H1 (cell line): ENCODE results near the gene ARMC9. TPM values are rescaled to one million over a fixed set of nuclear protein-coding genes. Genes with fewer than 3 reads are reported as not detected.

Experiments
- CTCF ChIA-PET: fragments of 300-600 bp; sonication (Branson Sonifier 250); formaldehyde crosslinking; loops from one replicate; lab custom pipeline; 2021; ENCODE audit not compliant: partially characterized antibody; lab: Charles Lee
- POLR2A ChIA-PET: fragments of 300-600 bp; sonication (Branson Sonifier 250); formaldehyde crosslinking; loops from one replicate; lab custom pipeline; 2021; ENCODE audit warnings: inconsistent platforms; ENCODE audit not compliant: partially characterized antibody; lab: Charles Lee
- DNase-seq, 2 experiments: peaks; one replicate each; pipeline versions ENCODE4 v3.0.0 to v3.0.0-alpha.2; 2010 to 2022; ENCODE audit warnings: low spot score in 2 of 2, low read depth in 1 of 2, mixed read lengths in 1 of 2
- FAIRE-seq: peaks from 2 replicates; lab custom pipeline; 2011; peaks lifted over from hg19 to GRCh38; lab: Jason Lieb, UNC
- H2AFZ ChIP-seq: 2 replicates; pipeline ENCODE4 v1.8.1; 2012; ENCODE audit warnings: low read length, inconsistent platforms
- H2AK5ac ChIP-seq: 2 replicates; pipeline ENCODE4 v1.6.1; 2013; ENCODE audit warnings: low read depth, low read length
- H2BK120ac ChIP-seq: replicated peaks from 2 replicates; pipeline ENCODE3; 2013; ENCODE audit warnings: low read depth, low read length, inconsistent platforms
- H2BK12ac ChIP-seq: 2 replicates; pipeline ENCODE4 v1.6.1; 2013; ENCODE audit warnings: low read depth, low read length
- H2BK15ac ChIP-seq: 2 replicates; pipeline ENCODE4 v1.6.1; 2013; ENCODE audit warnings: low read length
- H2BK20ac ChIP-seq: 2 replicates; pipeline ENCODE4 v1.6.1; 2013; ENCODE audit warnings: low read length
- H2BK5ac ChIP-seq: 2 replicates; pipeline ENCODE4 v1.6.1; 2013; ENCODE audit warnings: low read depth, low read length
- H3K14ac ChIP-seq: 2 replicates; pipeline ENCODE4 v1.6.1; 2013; ENCODE audit warnings: inconsistent platforms; ENCODE audit not compliant: insufficient read length
- H3K18ac ChIP-seq: 2 replicates; pipeline ENCODE4 v1.6.1; 2013; ENCODE audit warnings: low read length; ENCODE audit errors: extremely low read depth
- H3K23ac ChIP-seq: 2 replicates; pipeline ENCODE4 v1.6.1; 2013; ENCODE audit warnings: inconsistent platforms; ENCODE audit not compliant: insufficient read length
- H3K23me2 ChIP-seq: 2 replicates; pipeline ENCODE4 v1.6.1; 2013; ENCODE audit warnings: low read depth, low read length
- H3K27ac ChIP-seq: 2 replicates; pipeline ENCODE4 v1.6.1; 2011; ENCODE audit warnings: low read depth, low read length, inconsistent platforms
- H3K27me3 ChIP-seq, 4 experiments: replicated peaks in 1 of 4; 1 replicate in 1 of 4; 2 replicates in 3 of 4; pipeline versions ENCODE4 v1.6.1 to v1.8.1; 2011 to 2013; ENCODE audit warnings: low read length in 3 of 4, mild to moderate bottlenecking in 3 of 4, inconsistent platforms in 2 of 4, mixed read lengths in 2 of 4, moderate library complexity in 1 of 4; ENCODE audit not compliant: control insufficient read depth in 3 of 4, insufficient read depth in 3 of 4; ENCODE audit errors: extremely low read depth in 1 of 4
- H3K36me3 ChIP-seq, 4 experiments: 2 replicates each; pipeline versions ENCODE4 v1.6.1 to v1.8.1; 2011 to 2013; ENCODE audit warnings: mild to moderate bottlenecking in 4 of 4, low read length in 3 of 4, moderate library complexity in 2 of 4, control low read depth in 1 of 4, inconsistent platforms in 1 of 4; ENCODE audit not compliant: insufficient read depth in 4 of 4, control insufficient read depth in 2 of 4
- H3K4ac ChIP-seq: replicated peaks from 2 replicates; pipeline ENCODE3; 2013; ENCODE audit warnings: low read length, low read depth, mixed read lengths, inconsistent platforms; ENCODE audit not compliant: insufficient read length
- H3K4me1 ChIP-seq, 4 experiments: replicated peaks in 1 of 4; 1 replicate in 1 of 4; 2 replicates in 3 of 4; pipeline versions ENCODE4 v1.6.1 to v1.8.1; 2011 to 2013; ENCODE audit warnings: low read length in 3 of 4, inconsistent platforms in 2 of 4, mixed read lengths in 1 of 4; ENCODE audit not compliant: insufficient read depth in 4 of 4, control insufficient read depth in 3 of 4
- H3K4me2 ChIP-seq, 2 experiments: 2 replicates each; pipeline versions ENCODE4 v1.6.1 to v1.8.1; 2011 to 2013; ENCODE audit warnings: low read depth in 2 of 2, low read length in 2 of 2, control low read depth in 1 of 2, inconsistent platforms in 1 of 2, mild to moderate bottlenecking in 1 of 2; ENCODE audit not compliant: insufficient read depth in 1 of 2
- H3K4me3 ChIP-seq, 4 experiments: fragments of 200-600, 300-600 bp in 1 of 4; sonication (generic), shearing (Covaris generic), sonication (Bioruptor Twin) in 1 of 4; 2 replicates each; pipeline versions ENCODE4 v1.5.1 to v1.8.1; 2011 to 2016; ENCODE audit warnings: low read length in 4 of 4, low read depth in 3 of 4, control low read depth in 2 of 4, inconsistent platforms in 2 of 4, mild to moderate bottlenecking in 2 of 4, mixed read lengths in 1 of 4, moderate library complexity in 1 of 4; ENCODE audit not compliant: insufficient read depth in 2 of 4; ENCODE audit errors: extremely low read depth in 1 of 4
- H3K56ac ChIP-seq: replicated peaks from 2 replicates; pipeline ENCODE3; 2013; ENCODE audit warnings: low read depth, mild to moderate bottlenecking, mixed read lengths, low read length, inconsistent platforms; ENCODE audit not compliant: insufficient read length
- H3K79me1 ChIP-seq: 2 replicates; pipeline ENCODE4 v1.6.1; 2013; ENCODE audit warnings: low read depth, low read length, control low read depth
- H3K79me2 ChIP-seq, 2 experiments: 2 replicates each; pipeline versions ENCODE4 v1.6.1 to v1.8.1; 2012 to 2013; ENCODE audit warnings: low read length in 2 of 2, mild to moderate bottlenecking in 2 of 2, inconsistent platforms in 1 of 2; ENCODE audit not compliant: insufficient read depth in 2 of 2, control insufficient read depth in 1 of 2
- H3K9ac ChIP-seq, 4 experiments: replicated peaks in 1 of 4; 1 replicate in 1 of 4; 2 replicates in 3 of 4; pipeline versions ENCODE4 v1.6.1 to v1.8.1; 2011 to 2013; ENCODE audit warnings: low read depth in 3 of 4, low read length in 3 of 4, control low read depth in 2 of 4, mild to moderate bottlenecking in 2 of 4, moderate library complexity in 2 of 4, inconsistent platforms in 1 of 4; ENCODE audit errors: extremely low read depth in 1 of 4
- H3K9me3 ChIP-seq, 2 experiments: 2 replicates each; pipeline versions ENCODE4 v1.6.1 to v1.8.1; 2012 to 2013; ENCODE audit warnings: mild to moderate bottlenecking in 2 of 2, moderate library complexity in 2 of 2, control low read depth in 1 of 2, inconsistent platforms in 1 of 2, low read depth in 1 of 2, low read length in 1 of 2, mixed read lengths in 1 of 2; ENCODE audit not compliant: insufficient read depth in 2 of 2
- H4K20me1 ChIP-seq, 2 experiments: replicated peaks in 1 of 2; 2 replicates each; pipeline versions ENCODE3 to v1.8.1; 2011 to 2013; ENCODE audit warnings: inconsistent platforms in 2 of 2, low read length in 2 of 2, mild to moderate bottlenecking in 1 of 2; ENCODE audit not compliant: insufficient read depth in 2 of 2, control insufficient read depth in 1 of 2
- H4K5ac ChIP-seq: 2 replicates; pipeline ENCODE4 v1.6.1; 2013; ENCODE audit warnings: low read length, low read depth, mixed read lengths, inconsistent platforms; ENCODE audit not compliant: insufficient read length
- H4K8ac ChIP-seq: 2 replicates; pipeline ENCODE4 v1.8.0; 2013; ENCODE audit warnings: mild to moderate bottlenecking, moderate library complexity, low read length, inconsistent platforms; ENCODE audit not compliant: insufficient read depth; ENCODE audit errors: extremely low read depth
- H4K91ac ChIP-seq: replicated peaks from 2 replicates; pipeline ENCODE3; 2013; ENCODE audit warnings: low read length, mixed read lengths, inconsistent platforms; ENCODE audit not compliant: insufficient read length
- BCL11A ChIP-seq, 2 experiments: IDR thresholded peaks; one replicate each; pipeline ENCODE4 v1.6.1; 2011; ENCODE audit warnings: low read depth in 2 of 2, low read length in 2 of 2, mild to moderate bottlenecking in 2 of 2
- FOSL1 ChIP-seq: IDR thresholded peaks from 2 replicates; pipeline ENCODE4 v1.6.1; 2011; ENCODE audit warnings: mild to moderate bottlenecking, low read depth, low read length, moderate library complexity; ENCODE audit not compliant: insufficient read depth
- MAFK ChIP-seq: IDR thresholded peaks from 2 replicates; pipeline ENCODE4 v1.6.1; 2012; ENCODE audit warnings: low read depth, mild to moderate bottlenecking, improper control_type of control experiment, low read length
- WGBS, 2 experiments: shearing (Covaris generic) in 1 of 2; methylation state at CpG; one replicate each; pipeline versions ENCODE4 v1.1.6 to v1.1.7; 2013 to 2015; ENCODE audit warnings: low lambda C conversion rate in 2 of 2, mixed read lengths in 2 of 2, inconsistent platforms in 1 of 2, low coverage in 1 of 2, missing lambda C conversion rate in 1 of 2; ENCODE audit not compliant: insufficient replicate concordance in 2 of 2, insufficient coverage in 1 of 2, insufficient read length in 1 of 2; ENCODE audit errors: extremely low coverage in 1 of 2, missing lambda C conversion rate in 1 of 2; 5-methylcytosine and 5-hydroxymethylcytosine counted together
- polyA plus RNA-seq, 7 experiments: library from polyadenylated mRNA; depleted of rRNA in 3 of 7; stranded (reverse) in 5 of 7; unstranded in 2 of 7; fragments of >200 nt in 5 of 7; fragments of 200-250 nt in 2 of 7; gene quantifications; 1 replicate in 5 of 7; 2 replicates in 1 of 7; 4 replicates in 1 of 7; pipeline versions ENCODE4 v1.2.1 to v1.2.3, GENCODE V29; 2011 to 2013; ENCODE audit warnings: missing spikeins in 2 of 7, mixed read lengths in 2 of 7
- total RNA-seq: library from RNA; stranded (reverse); fragmentation: NEBNext Ultra II Directional; extraction: Animal tissue kit (Norgen Biotek cat#: 25700); gene quantifications from 2 replicates; pipeline ENCODE4 v1.2.1, GENCODE V29; 2021
- TF ChIP-seq, protein P1 (sequence below): IDR thresholded peaks from 2 replicates; pipeline ENCODE4 v1.6.1; 2012; ENCODE audit warnings: inconsistent platforms

The ARMC9 gene
- total and polyA plus RNA-seq, 2 of the 8 experiments (the other 6 are each of a cell fraction or from before 2014, with no cell fraction given), result 23.2 to 36.1 TPM

DNA sequence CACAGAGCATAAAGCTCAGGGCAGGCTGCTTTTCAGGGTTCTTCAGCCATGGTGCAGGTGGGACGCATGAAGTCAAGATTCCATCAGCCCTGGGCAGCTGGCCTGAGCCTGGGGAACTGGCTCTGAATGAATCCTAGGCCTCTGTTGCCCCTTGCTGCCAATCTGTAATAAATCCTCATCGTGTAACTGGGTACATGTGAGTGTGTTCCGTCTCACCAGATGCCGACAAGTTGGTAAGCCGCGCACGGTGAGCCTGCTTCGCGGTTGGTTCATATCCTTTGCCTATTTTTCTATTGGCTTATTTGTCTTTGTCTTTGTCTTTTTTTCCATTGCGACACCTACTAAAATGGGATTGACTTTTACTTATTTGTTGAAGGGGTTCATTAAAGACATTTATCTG is 224.7 kb downstream of the ARMC9 start:
- no peaks in the 10 kb centered on the region for H4K20me1 ChIP-seq
- H3K36me3 ChIP-seq, result no peaks in the 10 kb centered on the region
- no peak overlapping the region for H3K23ac ChIP-seq
- no peak overlapping the region for H2BK120ac ChIP-seq
- no peak overlapping the region for H3K9ac ChIP-seq
- H3K4me1 ChIP-seq, result peaks cover 0 to 9% (median 0%) of the 10 kb centered on the region in 4 experiments; a peak in 3 of 7 replicates
- H2AFZ ChIP-seq, result no peak overlapping the region
- FAIRE-seq (no peak), DNase-seq (no peak)
- no peak overlapping the region for H3K4ac ChIP-seq
- TF ChIP-seq, protein P1, sequence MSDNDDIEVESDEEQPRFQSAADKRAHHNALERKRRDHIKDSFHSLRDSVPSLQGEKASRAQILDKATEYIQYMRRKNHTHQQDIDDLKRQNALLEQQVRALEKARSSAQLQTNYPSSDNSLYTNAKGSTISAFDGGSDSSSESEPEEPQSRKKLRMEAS, result no peak
- no peak for TF ChIP-seq FOSL1
- no peak for TF ChIP-seq MAFK
- no peak for TF ChIP-seq BCL11A (IDR thresholded peaks at IDR 0.05; ENCODE audit: low read depth in 2 of 2, low read length in 2 of 2)
- CTCF ChIA-PET, result interaction anchor here (0.6 to 32.5 kb wide), 4 partner anchors 19 to 196 kb away, joined by 3 to 537 read pairs (median 13); partner anchors contain the start of gene B3GNT7
- WGBS, 2 experiments, result 90% methylated on average over 10 of the region's 10 CpGs; no CpG with 5 or more reads in 1 of the 2 experiments
- no peak overlapping the region for H3K4me2 ChIP-seq
- no peak overlapping the region for H2AK5ac ChIP-seq
- H3K27me3 ChIP-seq, result no peaks in the 10 kb centered on the region
- H4K91ac ChIP-seq, result no peak overlapping the region
- no peaks in the 10 kb centered on the region for H3K79me1 ChIP-seq
- no peak overlapping the region for H3K18ac ChIP-seq
- no peaks in the 10 kb centered on the region for H3K23me2 ChIP-seq
- H3K4me3 ChIP-seq, result no peak overlapping the region
- no peak overlapping the region for H3K56ac ChIP-seq
- POLR2A ChIA-PET, result interaction anchor here (1.9 to 20.1 kb wide), 3 partner anchors 11 to 41 kb away, joined by 8 to 235 read pairs (median 21); partner anchors contain the start of gene NCL
- no peak overlapping the region for H3K14ac ChIP-seq
- no peak overlapping the region for H2BK12ac ChIP-seq
- no peaks in the 10 kb centered on the region for H3K79me2 ChIP-seq
- no peaks in the 10 kb centered on the region for H3K9me3 ChIP-seq
- H4K5ac ChIP-seq, result no peak overlapping the region
- H2BK15ac ChIP-seq, result no peak overlapping the region
- H3K27ac ChIP-seq, result no peak overlapping the region
- no peak overlapping the region for H4K8ac ChIP-seq
- no peak overlapping the region for H2BK20ac ChIP-seq
- no peak overlapping the region for H2BK5ac ChIP-seq
